ENCODE results near the gene SLC25A20. TPM values are rescaled to one million over a fixed set of nuclear protein-coding genes. Genes with fewer than 3 reads are reported as not detected.

The SLC25A20 gene, protein sequence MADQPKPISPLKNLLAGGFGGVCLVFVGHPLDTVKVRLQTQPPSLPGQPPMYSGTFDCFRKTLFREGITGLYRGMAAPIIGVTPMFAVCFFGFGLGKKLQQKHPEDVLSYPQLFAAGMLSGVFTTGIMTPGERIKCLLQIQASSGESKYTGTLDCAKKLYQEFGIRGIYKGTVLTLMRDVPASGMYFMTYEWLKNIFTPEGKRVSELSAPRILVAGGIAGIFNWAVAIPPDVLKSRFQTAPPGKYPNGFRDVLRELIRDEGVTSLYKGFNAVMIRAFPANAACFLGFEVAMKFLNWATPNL
- total RNA-seq, result 25.3 and 27.3 TPM in 2 replicates

DNA sequence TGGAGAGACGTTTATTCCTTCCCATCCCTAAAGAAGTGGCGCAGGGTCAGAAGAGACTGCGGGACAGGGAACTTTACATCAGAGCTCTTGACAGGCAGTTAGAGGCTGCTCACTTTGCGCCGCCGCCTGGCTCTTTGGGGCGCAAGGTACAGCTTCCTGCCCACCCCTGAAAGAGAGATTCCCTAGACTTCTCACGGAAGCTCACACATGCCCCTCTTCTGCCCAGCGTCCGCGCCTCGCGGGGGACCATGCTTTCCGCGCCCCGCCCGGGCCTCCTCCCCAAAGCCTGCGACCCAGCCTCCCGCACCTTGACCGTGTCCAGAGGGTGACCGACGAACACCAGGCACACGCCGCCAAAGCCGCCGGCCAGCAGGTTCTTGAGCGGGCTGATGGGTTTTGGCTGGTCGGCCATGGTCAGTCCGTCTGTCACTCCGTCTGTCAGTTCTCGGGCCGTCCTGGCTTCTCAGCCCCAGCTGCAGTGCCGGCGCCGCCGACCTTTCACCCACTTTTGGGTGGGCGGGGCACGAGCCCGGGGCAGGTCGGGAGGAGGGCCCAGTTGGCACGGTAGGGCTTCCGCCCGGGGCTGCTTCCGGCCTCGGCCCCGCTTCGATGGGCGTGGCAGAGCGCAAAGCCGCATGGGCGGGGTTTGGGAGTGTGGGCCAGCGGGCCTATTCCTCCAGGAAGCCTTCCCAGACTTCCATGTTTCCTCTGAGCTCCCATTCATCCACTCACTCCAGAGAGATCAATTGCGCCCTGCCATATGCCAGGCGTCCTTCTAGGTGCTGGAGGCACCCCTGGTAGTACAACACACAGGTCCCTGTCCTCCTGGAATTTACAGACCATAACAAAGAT lies at the start of gene SLC25A20:
TSS of gene SLC25A20 (minus strand) at position 500 of the 852 bp plus-strand sequence. CDS start at position 412, 88 bp downstream.

DNA sequence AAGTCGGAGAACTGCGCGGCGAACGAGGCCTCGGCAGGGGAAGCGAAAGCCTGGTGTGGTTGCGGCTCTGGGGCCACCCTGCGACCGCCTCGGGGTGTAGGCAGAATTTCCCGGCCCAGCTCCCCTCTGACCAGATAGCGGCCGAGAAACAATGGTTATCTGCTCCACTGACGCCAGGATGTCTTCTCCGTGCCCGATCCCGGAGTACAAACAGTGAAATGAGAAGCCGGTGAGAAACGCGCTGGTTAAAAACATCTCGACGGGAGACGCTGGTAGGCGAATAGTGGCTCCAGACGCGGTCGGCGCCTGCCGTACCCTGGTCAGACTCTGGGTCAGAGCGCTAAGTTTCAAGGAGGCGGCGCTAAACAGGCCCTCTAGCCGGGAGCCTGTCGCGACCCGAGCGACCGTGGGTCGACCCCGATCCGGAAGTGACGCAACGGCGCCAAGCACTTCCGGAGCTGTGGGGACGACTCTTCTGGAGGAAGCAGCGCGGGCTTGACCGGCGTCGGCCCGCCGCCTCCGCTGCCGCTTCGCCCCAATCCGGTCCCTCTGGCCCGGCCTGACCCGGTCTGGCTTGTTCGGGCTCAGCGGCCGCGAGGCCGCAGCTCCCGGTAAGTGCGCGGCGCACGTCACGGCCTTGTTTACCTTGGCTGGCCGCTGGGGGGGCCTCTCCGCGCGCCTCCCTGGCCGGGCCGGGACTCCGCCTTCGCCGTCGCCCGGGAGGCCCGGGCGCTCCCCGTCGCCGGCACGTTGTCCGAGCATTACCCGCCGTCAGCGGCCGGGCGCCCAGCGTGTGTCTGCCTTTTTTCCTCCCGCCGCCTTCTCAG lies 19.9 kb upstream of the SLC25A20 start, which contains the start of gene ARIH2:
TSS of gene ARIH2 (plus strand) at position 455 of the 827 bp plus-strand sequence. CDS start 8,717 bp downstream, outside the sequence.

DNA sequence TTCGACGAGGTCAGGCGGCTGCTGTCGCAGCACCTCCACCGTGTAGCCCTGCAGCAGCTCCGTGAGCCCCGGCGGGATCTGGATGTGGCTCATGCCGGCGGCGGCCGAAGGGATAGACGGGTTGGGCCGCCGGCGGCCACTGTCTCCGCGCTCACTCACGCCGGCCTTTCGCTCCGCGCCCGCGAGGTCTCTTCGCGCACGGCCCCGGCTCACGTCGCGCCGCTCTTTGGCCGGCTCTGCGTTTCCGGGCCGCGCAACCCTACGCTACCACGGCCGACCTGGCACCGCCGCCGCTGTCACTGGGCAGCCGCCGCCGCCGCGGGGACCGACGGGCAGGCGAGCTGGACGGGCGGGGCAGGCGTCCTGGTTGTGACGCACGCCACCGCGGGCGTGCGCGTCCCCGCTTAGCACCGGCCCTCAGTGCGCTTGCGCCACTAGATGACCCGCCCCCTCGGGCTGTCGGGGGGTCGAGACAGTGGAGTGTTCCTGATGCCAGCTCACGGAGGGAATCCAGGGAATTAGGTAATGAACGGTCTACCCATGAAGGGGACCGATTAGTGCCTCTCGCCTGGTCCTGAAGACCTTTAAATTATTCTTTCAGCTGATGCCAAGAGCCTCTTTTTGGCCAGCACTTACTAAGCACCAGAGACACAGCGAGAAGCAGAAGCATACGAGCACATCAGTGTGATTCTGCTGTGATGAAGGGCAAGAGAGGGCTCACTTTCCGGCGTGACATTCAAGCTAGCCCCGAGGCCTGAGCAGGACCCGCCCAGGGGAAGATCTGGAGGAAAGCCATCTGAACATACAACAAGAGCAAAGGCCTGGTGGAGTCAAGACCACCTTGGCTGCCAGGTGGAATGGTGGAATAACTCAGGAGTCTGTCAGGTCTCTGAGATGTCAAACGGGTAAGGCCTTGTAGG lies 50.9 kb downstream of the SLC25A20 start, which contains the start of gene PRKAR2A:
TSS of gene PRKAR2A (minus strand) at position 371 of the 920 bp plus-strand sequence. CDS start at position 93, 278 bp downstream.

Other genes starting within 250 kb of the SLC25A20 start
- 0.09 and 0.22 TPM in 2 replicates for gene CELSR3, start 236.0 kb downstream of the SLC25A20 start, total RNA-seq
- gene NCKIPSD, start 213.0 kb downstream of the SLC25A20 start, total RNA-seq, result 3.7 and 4.3 TPM in 2 replicates
- 33.8 and 47.6 TPM in 2 replicates for gene IP6K2, start 181.7 kb downstream of the SLC25A20 start, total RNA-seq
- 31.5 and 32.1 TPM in 2 replicates for gene PRKAR2A, start 51.0 kb downstream of the SLC25A20 start, total RNA-seq
- 62.5 and 72.5 TPM in 2 replicates for gene ARIH2, start 20.0 kb upstream of the SLC25A20 start, total RNA-seq
- 3.0 and 3.2 TPM in 2 replicates for gene P4HTM, start 91.4 kb upstream of the SLC25A20 start, total RNA-seq
- 90.8 and 94.9 TPM in 2 replicates for gene WDR6, start 108.5 kb upstream of the SLC25A20 start, total RNA-seq
- gene DALRD3, start 119.7 kb upstream of the SLC25A20 start, total RNA-seq, result 32.2 and 35.2 TPM in 2 replicates
- gene NDUFAF3, start 123.2 kb upstream of the SLC25A20 start, total RNA-seq, result 46.2 and 62.9 TPM in 2 replicates
- 149 and 269 TPM in 2 replicates for gene IMPDH2, start 130.5 kb upstream of the SLC25A20 start, total RNA-seq
- 41.9 and 56.0 TPM in 2 replicates for gene QRICH1, start 195.2 kb upstream of the SLC25A20 start, total RNA-seq
- 477 and 512 TPM in 2 replicates for gene QARS1, start 205.9 kb upstream of the SLC25A20 start, total RNA-seq
- gene USP19, start 221.9 kb upstream of the SLC25A20 start, total RNA-seq, result 32.7 and 39.1 TPM in 2 replicates
- 689 and 1,344 TPM in 2 replicates for gene LAMB2, start 234.2 kb upstream of the SLC25A20 start, total RNA-seq

All from dermis lymphatic vessel endothelial cell (primary cell).